HEK293T (cell line): ENCODE data around the gene NPTX2.

ENCODE experiments used
- FOXK2 ChIP-seq: fragments of 450-650 bp; IDR thresholded peaks from 2 replicates; pipeline ENCODE4 v1.6.1; 2016; ENCODE audit warnings: mild to moderate bottlenecking
- FOXM1 ChIP-seq: fragments of 450-650 bp; IDR thresholded peaks from 2 replicates; pipeline ENCODE4 v1.6.1; 2017; ENCODE audit warnings: mild to moderate bottlenecking, borderline replicate concordance
- L3MBTL2 ChIP-seq: fragments of 450-650 bp; conservative IDR thresholded peaks from 2 replicates; pipeline ENCODE4 v1.6.1; 2016; ENCODE audit warnings: mild to moderate bottlenecking
- NFRKB ChIP-seq: fragments of 450-650 bp; IDR thresholded peaks from 2 replicates; pipeline ENCODE4 v1.6.1; 2016; ENCODE audit warnings: mild to moderate bottlenecking, moderate library complexity
- SP1 ChIP-seq: fragments of 450-650 bp; IDR thresholded peaks from 2 replicates; pipeline ENCODE4 v1.6.1; 2017

DNA sequence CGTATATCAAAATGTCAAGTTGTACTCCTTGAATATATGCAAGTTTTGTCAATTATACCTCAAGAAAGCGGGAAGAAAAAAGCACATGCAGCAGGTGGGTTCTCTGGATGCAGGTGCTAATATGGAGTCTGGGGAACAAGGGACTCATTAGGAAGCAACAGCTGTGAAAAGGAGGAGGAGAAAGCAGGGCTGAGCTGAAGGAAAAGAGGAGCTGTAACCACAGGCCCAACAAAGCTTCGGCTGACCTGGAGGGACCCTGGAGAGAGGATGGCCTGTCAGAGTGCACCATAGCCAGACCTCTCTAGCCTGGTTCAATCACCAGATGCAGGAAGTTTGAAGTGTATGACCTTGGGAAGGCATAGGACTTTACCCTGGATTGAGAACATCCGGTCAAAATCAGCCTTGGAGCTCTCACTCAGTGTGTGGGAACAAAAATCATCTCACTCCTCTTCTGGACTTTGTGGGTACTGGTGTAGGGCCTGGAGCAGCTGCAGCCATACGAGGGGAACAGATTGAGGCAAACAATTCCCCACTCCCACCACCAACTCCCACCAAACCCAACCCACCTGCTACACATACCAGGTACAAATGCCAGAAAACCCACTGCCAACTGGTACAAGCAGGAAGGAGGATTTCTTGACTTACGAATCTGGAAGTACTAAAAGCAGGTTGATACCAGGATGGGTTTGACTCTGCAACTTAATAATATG is 36.7 kb downstream of the NPTX2 start:
- TF ChIP-seq FOXM1 = no peak
- TF ChIP-seq L3MBTL2 = no peak
- TF ChIP-seq NFRKB = no peak
- no peak for TF ChIP-seq FOXK2
- TF ChIP-seq SP1 = no peak
